ENCODE results near the gene ATG4D. TPM values are rescaled to one million over a fixed set of nuclear protein-coding genes. Genes with fewer than 3 reads are reported as not detected.

The ATG4D gene
- total and polyA plus RNA-seq, 3 donors from 2014 or later = 80.5 to 167 (median 97.1) TPM

DNA sequence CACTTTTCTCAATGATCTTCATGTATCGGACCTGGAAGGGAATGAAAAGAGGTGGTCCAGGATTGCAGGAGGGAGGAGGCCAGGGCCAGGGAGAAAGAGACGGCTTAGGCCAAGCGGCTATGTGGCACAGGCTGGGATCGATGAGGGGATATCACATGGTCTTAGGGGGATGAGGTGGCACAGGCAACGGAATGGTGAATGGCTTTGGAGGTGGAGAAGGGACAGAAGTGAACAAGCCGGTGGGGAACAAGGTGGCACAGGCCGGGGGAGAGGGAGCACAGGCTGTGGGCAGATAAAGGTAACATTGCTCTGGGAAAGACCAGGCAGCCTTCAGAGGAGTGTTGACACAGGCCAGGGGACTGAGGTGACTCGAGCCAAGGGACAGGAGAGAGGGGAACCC, 30.8 kb downstream of the ATG4D start:
- no peak overlapping the region for H3K4me3 ChIP-seq
- H3K9me3 ChIP-seq = no peaks in the 10 kb centered on the region
- H3K4me1 ChIP-seq = peaks cover 8% of the 10 kb centered on the region
- intact Hi-C loops (cut with DNase I; ENCODE audit: low total_unique reads) = loop anchor here (10.0 kb wide), 1 partner anchor 100 kb away; no protein-coding TSS in a partner anchor
- H3K36me3 ChIP-seq (ENCODE audit: low read depth, missing control alignments) = no peaks in the 10 kb centered on the region
- H3K27ac ChIP-seq = no peak overlapping the region
- 85 to 88% methylated on average over 8 of the region's 8 CpGs for WGBS, 2 donors
- no peak for DNase-seq
- H3K27me3 ChIP-seq = no peaks in the 10 kb centered on the region
- TF ChIP-seq POLR2A (IDR thresholded peaks at IDR 0.05) = no peak
- no peak for TF ChIP-seq CTCF (IDR thresholded peaks at IDR 0.05)

GRCh38 chr19:10575011-10575716, 31.5 kb downstream of the ATG4D start:
- intact Hi-C loops (cut with DNase I; ENCODE audit: low total_unique reads) = loop anchor here (5.0 to 10.0 kb wide), 2 partner anchors 67 to 100 kb away; no protein-coding TSS in a partner anchor
- Histone ChIP-seq H3K9me3 (no peaks in the 10 kb centered on the region), H3K36me3 (ENCODE audit: low read depth, missing control alignments) (no peaks in the 10 kb centered on the region), H3K27me3 (no peaks in the 10 kb centered on the region), H3K4me1 (peaks cover 5% of the 10 kb centered on the region), H3K27ac (no peak overlapping the region), H3K4me3 (no peak overlapping the region)
- no peak for DNase-seq
- TF ChIP-seq POLR2A (IDR thresholded peaks at IDR 0.05) = no peak
- TF ChIP-seq CTCF (IDR thresholded peaks at IDR 0.05) = no peak
- 84 to 89% methylated on average over 6 of the region's 6 CpGs for WGBS, 2 donors

DNA sequence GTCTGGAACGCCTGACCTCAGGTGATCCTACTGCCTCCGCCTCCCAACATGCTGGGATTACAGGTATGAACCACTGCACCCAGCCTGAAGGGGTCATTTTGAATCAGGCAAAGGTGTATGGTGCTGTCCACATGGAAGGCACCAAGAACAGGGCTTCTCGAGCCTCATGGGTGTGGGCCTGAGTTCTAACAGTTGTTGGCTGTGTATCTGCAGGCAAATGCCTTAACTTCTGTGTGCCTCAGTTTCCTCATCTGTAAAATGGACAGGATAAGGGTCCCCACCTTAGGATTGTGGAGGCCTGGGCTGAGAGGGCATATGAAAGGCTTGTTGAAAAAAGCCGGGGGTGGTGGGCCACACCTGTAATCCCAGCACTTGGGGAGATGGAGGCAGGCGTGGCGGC, 34.2 kb downstream of the ATG4D start:
- TF ChIP-seq CTCF (IDR thresholded peaks at IDR 0.05) (no peak), POLR2A (IDR thresholded peaks at IDR 0.05) (no peak)
- H3K9me3 ChIP-seq = no peaks in the 10 kb centered on the region
- no peaks in the 10 kb centered on the region for H3K27me3 ChIP-seq
- no peak overlapping the region for H3K4me3 ChIP-seq
- H3K27ac ChIP-seq = no peak overlapping the region
- H3K36me3 ChIP-seq (ENCODE audit: low read depth, missing control alignments) = no peaks in the 10 kb centered on the region
- no peak for DNase-seq
- H3K4me1 ChIP-seq = no peaks in the 10 kb centered on the region
- 98% methylated on average over 6 of the region's 6 CpGs; no CpG with 5 or more reads in 1 of the 2 donors for whole genome bisulfite sequencing, 2 donors
- intact Hi-C loops (cut with DNase I; ENCODE audit: low total_unique reads) = loop anchor here (5.0 to 10.0 kb wide), 2 partner anchors 64 to 103 kb away; no protein-coding TSS in a partner anchor

- no peaks in the 10 kb centered on the region for H3K9me3 ChIP-seq
- H3K4me3 ChIP-seq = no peak overlapping the region
- WGBS, 2 donors = 44 to 55% methylated on average over 30 to 31 of the region's 31 CpGs
- H3K36me3 ChIP-seq (ENCODE audit: low read depth, missing control alignments) = no peaks in the 10 kb centered on the region
- H3K27me3 ChIP-seq = no peaks in the 10 kb centered on the region
- intact Hi-C loops (cut with DNase I; ENCODE audit: low total_unique reads) = no loop called here
- DNase-seq = peak; percentile 96
- no peak overlapping the region for H3K27ac ChIP-seq
- peak; percentile 92 to 98 (median 96) for TF ChIP-seq CTCF (IDR thresholded peaks at IDR 0.05)
- TF ChIP-seq POLR2A (IDR thresholded peaks at IDR 0.05) = no peak
- H3K4me1 ChIP-seq = no peaks in the 10 kb centered on the region
Measured at GRCh38 chr19:10580979-10581631, 37.4 kb downstream of the ATG4D start.

All from testis (tissue), 3 donors.